GM18873 (cell line): ENCODE measurements around the gene UNC93A.
"Not testable (repeated sequence)": the region's sequence is repeated elsewhere in the genome, so short reads cannot be mapped to it uniquely, and the experiment has no call there.

Source experiments
- ATAC-seq: cut with Tn5 transposase; IDR thresholded peaks from one replicate; pipeline ENCODE4 v1.9.1; 2021; ENCODE audit warnings: mild to moderate bottlenecking, moderate library complexity, moderate number of reproducible peaks; ENCODE audit not compliant: unreplicated experiment, low FRiP score

UNC93A gene

DNA sequence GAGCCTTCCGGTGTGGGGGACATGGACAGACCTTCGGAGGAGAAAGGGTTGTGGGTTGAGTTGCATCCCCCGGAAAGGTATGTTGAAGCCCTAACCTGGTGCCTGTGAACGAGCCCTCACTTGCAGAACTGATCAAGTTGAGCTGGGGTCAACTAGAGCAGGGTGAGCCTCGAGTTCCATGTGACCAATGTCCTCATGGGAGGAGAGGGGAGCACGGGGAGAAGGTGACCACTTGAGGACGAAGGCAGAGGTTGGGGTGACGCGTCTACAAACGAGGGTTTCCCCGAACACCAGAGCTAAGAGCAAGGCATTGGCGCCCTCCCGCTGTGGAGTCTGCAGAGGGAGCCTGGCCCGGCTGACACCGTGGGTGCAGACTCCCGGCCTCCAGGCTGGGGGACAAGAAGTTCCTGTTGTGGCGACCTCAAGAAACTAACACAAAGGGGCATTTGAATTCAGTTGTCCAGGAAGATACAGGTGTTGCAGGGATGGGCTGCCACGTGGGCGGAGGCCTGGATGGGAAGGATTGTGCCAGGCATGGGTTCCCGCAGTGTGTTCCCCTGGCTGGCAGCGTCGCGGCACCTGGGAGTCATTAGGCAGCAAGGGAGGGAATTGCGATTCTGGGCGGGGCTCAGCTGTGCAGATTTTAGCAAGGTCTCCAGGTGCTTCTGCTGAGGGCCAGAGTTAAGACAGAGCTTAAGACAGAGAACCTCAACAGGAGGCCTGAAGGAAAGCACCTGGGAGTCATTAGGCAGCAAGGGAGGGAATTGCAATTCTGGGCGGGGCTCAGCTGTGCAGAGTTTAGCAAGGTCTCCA lies 20.4 kb upstream of the UNC93A start:
- no peak for ATAC-seq

DNA sequence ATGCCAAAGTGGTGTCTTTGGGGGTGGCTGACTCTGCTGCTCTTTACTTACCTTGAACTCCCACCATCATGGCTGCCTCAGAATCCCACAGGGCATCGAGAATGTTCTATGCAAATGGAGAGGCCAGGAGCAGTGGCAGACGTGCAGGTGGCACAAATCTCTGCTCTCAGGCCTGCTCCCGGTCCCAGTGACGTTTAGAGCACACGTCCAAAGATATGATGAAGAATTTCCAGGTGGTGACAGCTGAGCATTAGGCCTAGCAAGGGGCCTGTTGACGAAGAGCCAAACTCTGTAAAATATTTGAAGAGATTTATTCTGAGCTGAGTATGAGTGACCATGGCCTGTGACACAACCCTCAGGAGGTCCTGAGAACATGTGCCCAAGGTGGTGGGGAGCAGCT lies 19.0 kb upstream of the UNC93A start:
- ATAC-seq, result no peak

DNA sequence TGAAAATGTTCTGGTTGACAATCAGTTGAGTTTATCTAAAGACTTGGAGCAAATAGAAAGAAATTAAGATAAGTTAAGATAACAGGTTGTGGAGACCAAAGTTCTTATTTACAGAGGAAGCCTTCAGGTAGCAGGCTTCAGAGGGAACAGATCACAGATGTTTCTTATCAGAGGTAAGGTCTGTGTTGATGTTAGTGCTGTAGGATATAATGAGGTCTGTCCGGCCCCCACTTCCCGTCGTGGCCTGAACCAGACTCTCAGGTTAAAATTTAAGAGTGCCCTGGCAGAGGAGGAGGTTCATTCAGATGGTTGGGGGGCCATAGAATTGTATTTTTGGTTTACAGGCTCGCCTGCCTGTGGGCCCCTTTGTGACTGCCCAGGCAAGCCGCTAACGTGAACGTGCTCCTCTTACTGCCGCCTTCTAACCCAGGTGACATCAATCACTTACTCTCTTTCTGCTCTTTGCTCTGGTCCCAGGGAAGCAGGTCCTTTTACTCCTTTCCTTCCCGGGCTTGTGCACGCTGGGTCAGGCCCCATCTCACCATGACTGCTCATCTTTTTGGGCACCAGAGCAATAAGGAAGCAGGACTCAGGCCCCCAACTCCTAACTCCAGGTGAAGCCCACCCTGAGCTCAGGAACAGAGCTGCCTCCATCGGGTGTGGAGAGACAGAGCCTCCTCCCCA lies 18.3 kb upstream of the UNC93A start:
- no peak for ATAC-seq

DNA sequence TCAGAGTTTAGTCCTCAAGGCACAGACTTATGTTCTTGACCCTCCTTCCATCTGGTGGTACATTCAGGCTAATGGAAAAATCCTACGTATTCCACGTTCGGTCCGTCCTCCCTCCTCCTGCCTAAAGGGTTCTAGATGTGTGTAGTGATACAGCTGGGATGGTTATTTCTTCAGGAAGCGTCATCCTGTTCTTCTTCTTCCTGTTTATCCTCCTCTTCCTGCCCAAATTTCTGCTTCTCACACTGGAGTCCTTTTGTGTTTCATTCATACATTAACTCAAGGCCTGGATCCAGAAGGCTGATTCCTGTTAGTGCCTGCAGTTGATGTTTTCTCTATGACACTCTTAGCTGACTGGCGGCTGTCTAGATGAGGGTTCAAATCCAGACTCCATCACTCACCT lies 16.8 kb upstream of the UNC93A start:
- no peak for ATAC-seq

DNA sequence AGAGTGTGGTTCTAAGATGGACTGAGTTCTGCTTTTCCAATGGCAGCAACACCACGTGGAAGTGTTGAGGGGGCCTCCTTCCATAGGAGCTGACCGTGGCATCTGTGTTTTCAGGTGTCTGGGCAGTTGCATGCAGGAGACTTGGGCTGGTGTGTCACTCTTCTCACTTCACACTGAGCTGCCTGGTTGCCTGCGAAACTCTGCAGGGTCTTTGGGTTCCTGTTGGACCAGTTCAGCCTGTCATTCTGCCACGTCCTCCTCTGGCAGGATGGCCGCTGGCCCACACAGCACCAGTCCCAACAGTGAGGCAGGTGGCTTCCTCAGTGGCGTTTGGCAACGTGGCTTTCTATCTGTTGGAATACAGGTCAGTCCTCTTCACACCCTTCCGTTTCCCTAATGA lies 16.1 kb upstream of the UNC93A start:
- no peak for ATAC-seq

DNA sequence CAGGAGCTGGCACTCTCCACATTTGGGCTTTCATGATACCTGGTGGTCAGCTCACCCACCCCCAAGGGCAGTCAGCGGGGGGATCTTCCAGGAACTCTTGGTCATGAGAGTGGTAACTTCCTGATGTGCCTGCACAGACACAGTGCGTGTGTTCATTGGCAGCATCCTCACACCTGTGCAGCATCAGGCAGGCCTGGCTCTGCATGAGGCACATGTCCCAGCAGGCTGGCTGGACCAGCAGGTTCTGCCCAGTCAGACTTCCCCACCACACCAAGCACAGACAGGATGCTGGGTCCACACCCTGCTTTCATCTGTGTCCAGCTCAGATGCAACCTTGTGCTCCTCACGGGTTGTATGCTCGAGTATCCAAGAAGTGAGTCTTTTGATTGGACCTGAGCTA lies 15.7 kb upstream of the UNC93A start:
- no peak for ATAC-seq

DNA sequence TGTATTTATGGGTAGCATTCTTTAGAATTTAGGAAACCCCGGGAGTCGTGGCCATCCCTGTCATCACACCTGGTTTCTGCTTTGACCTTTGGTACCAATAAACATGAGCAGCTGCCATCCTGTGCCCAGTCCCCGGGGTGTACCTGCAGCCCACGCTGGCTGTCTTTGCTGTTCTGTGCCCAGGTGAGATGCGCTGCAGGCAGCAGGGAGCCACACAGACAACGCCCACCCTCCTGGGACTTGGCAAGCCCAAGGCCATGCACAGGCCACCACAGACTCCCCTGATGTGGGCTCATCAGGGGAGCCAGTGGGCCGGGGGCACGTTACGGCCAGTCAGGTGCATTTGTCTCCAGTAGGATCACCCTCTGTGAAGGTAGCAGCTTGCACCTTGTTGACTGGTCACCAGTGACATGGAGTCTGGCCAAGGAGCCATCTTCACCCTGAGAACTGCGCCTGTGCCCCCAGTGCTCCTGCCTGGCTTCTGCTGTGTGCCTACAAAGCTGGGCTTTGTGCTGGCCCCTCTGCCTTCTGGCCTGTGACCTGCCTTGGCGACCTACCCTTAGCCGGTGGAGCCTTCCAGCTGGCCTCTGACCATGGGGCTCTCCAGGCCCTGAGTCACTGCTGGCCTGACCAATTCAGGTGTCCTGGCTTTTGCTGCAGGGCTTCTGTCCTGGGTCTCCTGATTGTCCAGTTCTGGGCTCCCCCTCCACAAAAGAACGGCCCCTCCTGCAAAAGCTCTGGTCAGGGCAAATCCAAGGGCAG lies 14.2 kb upstream of the UNC93A start:
- no peak for ATAC-seq

DNA sequence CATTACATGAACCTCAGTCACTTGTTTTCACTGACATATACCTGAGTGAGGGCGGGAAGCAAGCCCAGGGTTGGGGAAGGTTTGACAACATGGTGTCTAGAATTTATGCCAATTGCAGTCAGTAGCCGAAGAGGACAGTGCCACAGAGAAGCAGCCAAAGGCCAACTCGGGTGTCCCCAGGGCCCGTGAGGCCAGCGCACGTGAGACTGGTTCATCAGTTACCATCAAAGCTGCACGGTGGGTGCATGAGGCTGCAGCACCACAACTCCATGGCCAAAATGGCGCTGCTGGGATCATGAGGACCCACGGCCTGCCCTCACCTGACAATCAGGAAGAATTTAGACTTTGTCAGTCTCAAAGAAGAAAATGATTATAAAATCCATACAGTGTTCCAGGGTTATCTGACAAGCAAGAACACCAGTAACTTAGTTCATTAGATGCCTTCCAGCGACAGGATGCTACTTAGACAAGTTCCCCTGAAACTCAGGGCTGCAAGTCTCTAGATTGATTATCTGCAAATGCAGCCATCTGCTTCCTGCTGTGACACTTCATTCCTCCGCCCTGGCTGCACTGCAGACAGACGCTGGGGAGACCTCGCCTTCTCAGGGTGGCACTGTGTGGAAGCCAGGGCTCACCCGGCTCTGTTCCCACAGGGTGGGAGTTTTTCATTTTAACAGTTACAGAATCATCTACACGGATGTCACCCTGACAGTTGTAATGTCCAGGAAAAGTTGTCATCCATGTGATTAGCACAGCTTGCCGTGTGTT lies 12.8 kb upstream of the UNC93A start:
- ATAC-seq, result not testable (repeated sequence)

DNA sequence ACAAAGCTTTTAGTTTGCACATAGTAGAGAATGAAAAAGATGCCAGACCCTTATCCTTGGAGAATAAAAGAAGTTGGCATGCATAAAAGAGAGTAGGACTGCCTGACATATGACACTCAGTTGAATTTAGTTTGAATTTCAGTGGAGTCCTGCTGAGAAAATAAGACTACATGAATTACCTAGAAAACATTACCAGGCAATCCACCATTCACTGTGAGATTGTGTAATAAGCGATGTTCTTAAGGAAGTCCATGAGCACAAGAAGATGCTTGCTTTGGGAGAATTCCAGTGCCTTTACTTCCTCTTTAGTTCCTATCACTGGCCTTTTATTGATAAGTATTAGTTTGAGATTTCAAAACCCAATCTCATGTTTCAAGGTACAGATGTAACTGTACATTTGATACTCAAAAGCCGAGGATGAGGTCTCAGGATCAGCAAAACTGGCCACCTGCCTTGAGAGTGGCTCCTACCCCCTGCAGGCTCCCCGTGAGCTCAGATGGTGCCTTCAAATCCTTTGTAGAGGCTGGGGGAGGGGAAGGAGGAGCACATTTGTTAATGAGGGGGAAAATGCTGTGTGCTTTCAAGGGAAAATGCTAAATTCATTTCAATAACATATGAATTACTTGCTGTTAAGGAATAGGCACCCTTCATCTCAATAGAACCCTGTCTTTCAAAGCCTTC lies 11.2 kb upstream of the UNC93A start:
- no peak for ATAC-seq

DNA sequence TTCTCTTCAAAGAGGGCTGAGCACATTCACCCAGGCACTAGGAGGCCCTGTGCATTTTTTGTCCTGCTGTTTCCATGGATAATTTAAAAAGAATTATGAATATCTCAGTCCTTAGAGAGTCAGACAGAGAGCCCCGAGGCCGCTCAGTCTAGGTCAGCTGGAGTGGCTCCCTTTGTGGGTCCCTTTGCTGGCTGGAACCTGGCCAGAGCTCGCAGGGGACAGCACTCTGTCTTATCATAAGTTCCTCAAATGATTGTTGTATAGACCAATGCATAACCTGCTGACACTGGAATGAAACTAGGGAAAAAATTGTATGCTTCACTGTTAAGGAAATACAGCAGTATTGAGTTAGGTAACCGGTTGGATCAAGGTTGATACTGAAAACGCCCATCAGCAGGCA lies 10.6 kb upstream of the UNC93A start:
- not testable (repeated sequence) for ATAC-seq

DNA sequence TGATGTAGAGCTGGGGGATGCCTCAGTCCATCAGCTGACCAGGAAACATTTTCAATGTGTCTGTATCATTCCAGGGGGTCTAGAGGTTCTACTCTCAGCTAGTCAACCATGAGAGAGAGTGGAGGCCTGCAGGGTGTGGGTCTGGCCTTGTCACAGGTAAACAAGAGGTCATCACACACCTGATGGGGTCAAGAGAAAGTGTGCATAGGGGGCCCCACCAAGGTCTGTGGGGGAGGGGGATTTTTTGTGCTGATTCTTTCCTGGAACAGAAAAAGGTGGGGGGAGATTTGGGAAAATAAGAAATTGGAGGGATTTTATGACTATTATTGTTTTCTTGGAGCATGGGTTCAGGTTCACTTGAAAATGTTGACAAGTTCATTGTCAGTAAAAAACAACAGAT lies 8.9 kb upstream of the UNC93A start:
- ATAC-seq, result no peak

DNA sequence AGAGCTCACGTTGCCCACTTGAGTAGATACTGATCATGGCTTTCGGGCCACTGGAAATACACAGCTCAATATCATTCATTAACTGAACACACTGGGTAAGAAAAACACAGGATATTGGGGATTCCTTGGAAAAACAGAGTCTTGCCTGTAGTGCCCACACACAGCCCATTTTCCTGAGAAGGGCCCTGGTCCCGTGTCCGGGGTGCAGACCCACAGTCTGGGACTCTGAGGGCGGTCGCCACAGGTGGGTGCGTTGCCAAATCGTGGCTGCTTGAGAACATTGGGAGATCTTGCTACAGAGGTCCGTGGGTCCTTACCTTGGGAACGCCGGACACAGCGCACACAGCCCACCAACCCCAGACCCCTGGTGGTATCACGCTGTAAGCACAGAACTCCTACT lies 6.5 kb upstream of the UNC93A start:
- not testable (repeated sequence) for ATAC-seq

DNA sequence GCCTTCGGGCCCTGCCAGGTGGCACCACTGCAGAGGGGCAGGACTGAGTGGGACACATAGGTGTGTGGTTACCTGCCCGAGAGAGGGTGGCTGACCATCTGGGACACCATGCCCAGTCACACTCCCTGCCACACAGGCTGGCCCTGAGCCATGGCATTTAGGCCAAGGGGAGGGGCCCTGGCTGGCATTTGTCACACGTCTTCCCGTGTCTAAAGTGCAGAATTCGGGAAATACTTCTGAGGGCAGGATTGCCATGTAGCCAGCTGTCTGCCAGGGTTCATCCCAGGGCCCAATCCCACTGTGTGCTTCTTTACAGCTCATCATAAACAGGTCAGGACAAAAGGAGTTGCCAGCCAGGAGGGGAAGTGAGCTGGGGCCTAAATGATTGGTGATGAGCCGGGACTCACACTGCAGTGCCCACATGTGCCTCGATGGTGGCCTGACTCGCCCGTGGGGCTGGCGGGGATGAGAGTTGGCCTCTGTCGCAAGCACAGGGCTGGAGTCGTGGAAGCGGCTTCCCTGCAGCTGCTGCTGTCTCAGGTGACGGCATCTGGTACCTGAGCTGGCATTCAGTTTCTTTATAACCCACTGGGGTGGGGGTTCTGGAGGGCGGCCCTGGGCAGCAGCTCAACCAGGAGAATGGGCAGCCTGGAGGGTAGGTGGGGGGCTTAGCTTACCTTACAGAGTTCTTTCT lies 5.9 kb upstream of the UNC93A start:
- ATAC-seq, result no peak

DNA sequence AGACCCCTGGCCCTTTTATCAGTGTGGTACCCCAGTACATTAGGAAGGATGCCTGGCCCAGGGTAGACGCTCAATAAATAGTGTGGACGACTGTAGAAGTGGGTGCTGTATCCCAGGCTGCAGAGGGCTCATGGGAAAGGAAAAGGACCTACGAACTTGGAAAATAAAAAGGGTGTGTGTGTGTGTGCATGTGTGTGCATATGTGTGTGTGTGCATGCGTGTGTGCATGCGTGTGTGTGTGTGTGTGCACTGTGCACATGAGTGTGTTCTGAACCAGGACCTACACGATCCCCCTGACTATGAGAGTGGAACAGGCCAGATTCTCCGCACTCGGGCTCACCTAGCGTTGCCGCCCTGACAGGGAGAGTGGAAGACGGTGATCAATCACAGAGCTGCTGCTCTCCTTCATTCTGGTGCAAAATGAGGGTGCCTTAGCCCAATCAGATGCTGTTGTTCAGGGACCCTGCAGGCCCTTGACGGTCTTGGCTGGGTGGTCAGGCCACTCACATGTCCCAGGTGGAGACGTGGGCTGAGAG lies 3.5 kb upstream of the UNC93A start:
- no peak for ATAC-seq

DNA sequence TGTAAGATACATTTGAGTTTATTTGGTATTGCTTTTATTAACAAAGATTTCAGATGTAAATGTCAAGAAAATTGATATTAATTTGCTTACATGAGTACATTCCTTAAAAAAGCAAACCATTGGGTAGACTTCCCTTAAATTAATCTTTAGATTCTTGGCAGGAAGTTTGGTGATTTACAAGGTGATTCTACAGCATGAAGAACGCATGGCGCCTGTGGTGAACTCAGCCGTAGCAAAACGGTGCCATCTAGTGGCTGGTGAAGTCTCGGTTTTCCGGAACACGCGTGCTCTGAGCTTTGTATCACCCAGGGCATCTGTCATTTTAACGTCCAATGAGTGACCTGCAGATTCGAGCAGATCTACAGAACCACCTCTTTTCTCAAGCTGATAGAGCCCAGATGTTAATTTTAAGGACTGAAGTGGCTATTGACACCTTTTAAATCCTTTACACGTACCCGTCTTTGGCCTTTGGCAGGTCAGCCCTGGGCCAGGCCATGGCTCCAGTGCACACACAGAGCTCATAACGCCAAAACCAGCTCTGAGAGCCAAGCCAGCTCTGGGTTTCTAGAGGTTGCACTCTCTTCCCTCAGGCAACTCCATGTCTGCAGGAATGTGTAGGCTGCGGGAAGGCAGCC lies 2.4 kb upstream of the UNC93A start:
- ATAC-seq, result peak; percentile 54

DNA sequence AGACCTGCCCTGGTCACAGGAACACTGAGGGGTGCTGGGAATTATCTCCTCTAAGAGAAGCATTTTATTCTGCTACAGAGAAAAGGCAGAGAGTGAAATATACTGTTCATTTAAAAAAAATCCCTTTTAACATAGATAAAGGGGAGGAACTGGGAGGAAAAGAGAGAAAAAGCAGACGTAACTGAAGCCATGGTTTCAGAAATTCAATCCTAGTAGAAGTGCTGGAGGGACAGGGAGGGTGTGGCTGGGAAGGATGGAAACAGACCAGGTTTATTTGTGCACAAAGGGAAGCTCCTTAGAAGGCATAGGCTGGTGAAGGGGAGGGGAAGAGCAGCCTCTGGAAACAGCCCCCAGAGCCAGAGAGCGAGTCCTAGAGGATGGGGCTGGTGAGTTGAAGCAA lies 1.8 kb upstream of the UNC93A start:
- ATAC-seq, result not testable (repeated sequence)

DNA sequence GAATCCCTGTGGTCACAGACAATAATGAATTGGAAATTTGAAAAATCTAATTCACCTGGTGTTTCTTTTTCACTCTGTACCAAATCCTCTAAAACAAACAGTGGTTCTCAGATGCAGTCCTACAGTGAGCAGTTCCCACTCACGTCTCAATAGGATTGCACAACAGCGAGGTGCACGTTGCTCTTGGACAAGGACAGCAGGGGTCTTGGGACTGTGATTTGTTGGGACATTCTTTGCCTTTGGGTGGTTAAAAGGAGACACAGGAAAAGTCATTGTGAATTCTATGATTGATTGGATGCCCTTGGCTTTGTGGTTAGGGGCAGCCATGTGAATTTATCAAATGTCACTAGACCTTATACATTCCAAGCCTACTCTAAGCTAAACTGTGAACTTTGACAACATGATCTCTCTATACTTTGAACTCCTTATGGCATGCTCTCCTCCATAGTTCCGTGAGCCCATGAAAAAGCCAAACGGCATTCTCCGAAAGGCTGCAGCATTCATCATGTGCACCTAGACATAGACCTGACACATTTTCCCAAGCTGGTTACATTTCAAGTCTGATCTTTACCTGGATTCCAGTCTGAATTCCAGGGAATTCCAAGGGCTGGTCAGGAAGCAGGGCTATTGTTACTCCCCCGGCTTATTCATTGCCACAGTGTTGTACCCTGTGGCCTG lies 647 bp downstream of the UNC93A start:
- no peak for ATAC-seq
